ENCODE data around the gene OTULIN. TPM values are rescaled to one million over a fixed set of nuclear protein-coding genes. Genes with fewer than 3 reads are reported as not detected.

Gene OTULIN
- 6.6 and 10.4 TPM in 2 replicates for polyA plus RNA-seq (2012; rRNA removed)
- polyA plus RNA-seq (2012; cell fraction: cytosol; rRNA removed) = 5.0 and 6.9 TPM in 2 replicates
- 6.5 and 8.6 TPM in 2 replicates for polyA plus RNA-seq (2012; cell fraction: nucleus; rRNA removed)

DNA sequence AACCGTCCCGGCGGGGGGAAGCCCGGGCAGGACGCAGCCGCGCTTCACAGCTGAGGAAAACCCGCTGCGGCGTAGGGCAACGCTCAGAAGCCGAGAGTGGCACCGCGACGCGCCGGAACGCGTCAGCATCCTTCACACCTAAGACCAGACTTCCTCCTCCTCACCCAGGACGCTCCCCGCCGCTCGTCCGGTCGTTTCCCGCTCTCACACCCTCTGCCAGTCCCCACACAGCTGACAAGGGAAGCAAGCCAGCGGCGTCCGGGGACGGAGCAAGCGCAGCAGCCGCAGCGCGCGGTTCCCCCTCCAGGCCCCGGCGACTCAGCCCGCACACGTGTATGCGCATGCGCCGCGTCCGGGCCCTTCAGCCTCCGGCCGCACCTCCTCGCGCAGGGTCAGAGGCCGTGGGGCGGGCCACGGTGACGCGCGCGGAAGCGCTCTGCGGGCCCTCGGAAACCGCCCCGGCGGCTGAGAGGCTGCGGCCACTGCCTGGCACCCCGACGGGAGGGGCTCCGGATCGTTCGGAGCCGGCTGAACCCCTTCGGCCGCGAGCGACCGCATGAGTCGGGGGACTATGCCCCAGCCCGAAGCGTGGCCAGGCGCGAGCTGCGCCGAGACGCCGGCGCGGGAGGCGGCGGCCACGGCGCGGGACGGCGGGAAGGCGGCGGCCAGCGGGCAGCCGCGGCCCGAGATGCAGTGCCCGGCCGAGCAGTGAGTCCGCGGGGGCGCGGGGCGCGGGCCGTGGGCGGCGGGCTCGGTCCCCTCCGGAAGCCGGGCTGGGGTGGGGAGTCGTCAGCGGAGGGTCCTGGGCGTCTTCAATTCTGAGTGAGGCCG is at the start of gene OTULIN:
Gene OTULIN, plus strand, starts transcription at position 449 of the 831 bp plus-strand sequence. Its CDS starts 108 bp downstream, at position 557.
- peak within 1 kb of the TSS; percentile 85 to 96 for H3K4me3 ChIP-seq (ENCODE audit: low read depth in 2 of 2, low read length in 1 of 2)
- peak within 1 kb of the TSS; percentile 85 to 94 for H3K27ac ChIP-seq (ENCODE audit: low read depth in 2 of 2, low read length in 1 of 2)
- no peaks in the 10 kb centered on the region for H3K9me2 ChIP-seq
- WGBS (ENCODE audit: low lambda C conversion rate) = 0% methylated on average over 7 of the region's 115 CpGs
- no peaks in the 10 kb centered on the region for H3K9me3 ChIP-seq
- H3F3A ChIP-seq (replicated peaks; ENCODE audit: insufficient read depth) = peaks cover 16% of the 10 kb centered on the region
- peak within 1 kb of the TSS; percentile 91 for H3K4me2 ChIP-seq
- no peaks in the 10 kb centered on the region for H3K27me3 ChIP-seq (ENCODE audit: insufficient read depth)
- peaks cover 59% of the 10 kb centered on the region for H3K79me2 ChIP-seq (ENCODE audit: insufficient read depth)
- H3K4me1 ChIP-seq (ENCODE audit: control insufficient read depth in 1 of 2, insufficient read depth in 2 of 2, low read depth in 1 of 2, low read length in 1 of 2) = peaks cover 19 to 21% of the 10 kb centered on the region in 2 experiments; a peak in 3 of 4 replicates
- peak within 1 kb of the TSS; percentile 69 for H2AFZ ChIP-seq (ENCODE audit: low read depth)
- H3K9ac ChIP-seq = peak within 1 kb of the TSS; percentile 82
- ChIA-PET POLR2A (interaction anchor here (0.9 kb wide), 1 partner anchor 267 kb away, joined by 3 read pairs; no protein-coding TSS in a partner anchor), CTCF (interaction anchor here (1.2 to 1.6 kb wide), 3 partner anchors 16 to 339 kb away, joined by 3 to 9 read pairs (median 3); no protein-coding TSS in a partner anchor)
- H3K36me3 ChIP-seq (replicated peaks in 1 of 2; ENCODE audit: control insufficient read depth in 1 of 2, insufficient read depth in 2 of 2, low read length in 1 of 2) = peaks cover 0 to 6% of the 10 kb centered on the region in 2 experiments
- H4K20me1 ChIP-seq (ENCODE audit: insufficient read depth) = peaks cover 39% of the 10 kb centered on the region
- peak; percentile 100 for DNase-seq
- no peak for TF ChIP-seq RCOR1 (IDR thresholded peaks at IDR 0.05; ENCODE audit: low read length)
- TF ChIP-seq SMC3 (IDR thresholded peaks at IDR 0.05; ENCODE audit: low read depth, low read length) = no peak
- TF ChIP-seq FOXM1 (IDR thresholded peaks at IDR 0.05; ENCODE audit: low read depth) = no peak; the same call in 1 of the 2 replicates
- peak; percentile 66; the same call in 1 of the 2 replicates for TF ChIP-seq MXI1 (IDR thresholded peaks at IDR 0.05; ENCODE audit: low read depth, low read length)
- peak; percentile 89 for TF ChIP-seq POLR2AphosphoS5 (IDR thresholded peaks at IDR 0.05; ENCODE audit: low read depth, low read length)
- no peak for TF ChIP-seq JUND (IDR thresholded peaks at IDR 0.05)
- TF ChIP-seq NFIC (IDR thresholded peaks at IDR 0.05; ENCODE audit: borderline replicate concordance) = peak; percentile 33; the same call in 1 of the 2 replicates
- TF ChIP-seq, protein P1, sequence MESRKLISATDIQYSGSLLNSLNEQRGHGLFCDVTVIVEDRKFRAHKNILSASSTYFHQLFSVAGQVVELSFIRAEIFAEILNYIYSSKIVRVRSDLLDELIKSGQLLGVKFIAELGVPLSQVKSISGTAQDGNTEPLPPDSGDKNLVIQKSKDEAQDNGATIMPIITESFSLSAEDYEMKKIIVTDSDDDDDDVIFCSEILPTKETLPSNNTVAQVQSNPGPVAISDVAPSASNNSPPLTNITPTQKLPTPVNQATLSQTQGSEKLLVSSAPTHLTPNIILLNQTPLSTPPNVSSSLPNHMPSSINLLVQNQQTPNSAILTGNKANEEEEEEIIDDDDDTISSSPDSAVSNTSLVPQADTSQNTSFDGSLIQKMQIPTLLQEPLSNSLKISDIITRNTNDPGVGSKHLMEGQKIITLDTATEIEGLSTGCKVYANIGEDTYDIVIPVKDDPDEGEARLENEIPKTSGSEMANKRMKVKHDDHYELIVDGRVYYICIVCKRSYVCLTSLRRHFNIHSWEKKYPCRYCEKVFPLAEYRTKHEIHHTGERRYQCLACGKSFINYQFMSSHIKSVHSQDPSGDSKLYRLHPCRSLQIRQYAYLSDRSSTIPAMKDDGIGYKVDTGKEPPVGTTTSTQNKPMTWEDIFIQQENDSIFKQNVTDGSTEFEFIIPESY (IDR thresholded peaks at IDR 0.05; ENCODE audit: borderline replicate concordance, low read depth) = no peak
- TF ChIP-seq, protein P2, sequence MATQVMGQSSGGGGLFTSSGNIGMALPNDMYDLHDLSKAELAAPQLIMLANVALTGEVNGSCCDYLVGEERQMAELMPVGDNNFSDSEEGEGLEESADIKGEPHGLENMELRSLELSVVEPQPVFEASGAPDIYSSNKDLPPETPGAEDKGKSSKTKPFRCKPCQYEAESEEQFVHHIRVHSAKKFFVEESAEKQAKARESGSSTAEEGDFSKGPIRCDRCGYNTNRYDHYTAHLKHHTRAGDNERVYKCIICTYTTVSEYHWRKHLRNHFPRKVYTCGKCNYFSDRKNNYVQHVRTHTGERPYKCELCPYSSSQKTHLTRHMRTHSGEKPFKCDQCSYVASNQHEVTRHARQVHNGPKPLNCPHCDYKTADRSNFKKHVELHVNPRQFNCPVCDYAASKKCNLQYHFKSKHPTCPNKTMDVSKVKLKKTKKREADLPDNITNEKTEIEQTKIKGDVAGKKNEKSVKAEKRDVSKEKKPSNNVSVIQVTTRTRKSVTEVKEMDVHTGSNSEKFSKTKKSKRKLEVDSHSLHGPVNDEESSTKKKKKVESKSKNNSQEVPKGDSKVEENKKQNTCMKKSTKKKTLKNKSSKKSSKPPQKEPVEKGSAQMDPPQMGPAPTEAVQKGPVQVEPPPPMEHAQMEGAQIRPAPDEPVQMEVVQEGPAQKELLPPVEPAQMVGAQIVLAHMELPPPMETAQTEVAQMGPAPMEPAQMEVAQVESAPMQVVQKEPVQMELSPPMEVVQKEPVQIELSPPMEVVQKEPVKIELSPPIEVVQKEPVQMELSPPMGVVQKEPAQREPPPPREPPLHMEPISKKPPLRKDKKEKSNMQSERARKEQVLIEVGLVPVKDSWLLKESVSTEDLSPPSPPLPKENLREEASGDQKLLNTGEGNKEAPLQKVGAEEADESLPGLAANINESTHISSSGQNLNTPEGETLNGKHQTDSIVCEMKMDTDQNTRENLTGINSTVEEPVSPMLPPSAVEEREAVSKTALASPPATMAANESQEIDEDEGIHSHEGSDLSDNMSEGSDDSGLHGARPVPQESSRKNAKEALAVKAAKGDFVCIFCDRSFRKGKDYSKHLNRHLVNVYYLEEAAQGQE (IDR thresholded peaks at IDR 0.05; ENCODE audit: low read depth, low read length) = no peak
- no peak for TF ChIP-seq RAD21 (IDR thresholded peaks at IDR 0.05; ENCODE audit: low read length)
- TF ChIP-seq, protein P3, sequence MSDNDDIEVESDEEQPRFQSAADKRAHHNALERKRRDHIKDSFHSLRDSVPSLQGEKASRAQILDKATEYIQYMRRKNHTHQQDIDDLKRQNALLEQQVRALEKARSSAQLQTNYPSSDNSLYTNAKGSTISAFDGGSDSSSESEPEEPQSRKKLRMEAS (IDR thresholded peaks at IDR 0.05; ENCODE audit: low read depth) = peak; percentile 95
- TF ChIP-seq EZH2phosphoT487 (IDR thresholded peaks at IDR 0.05; ENCODE audit: borderline replicate concordance, low read depth) = no peak
- TF ChIP-seq, protein P4, sequence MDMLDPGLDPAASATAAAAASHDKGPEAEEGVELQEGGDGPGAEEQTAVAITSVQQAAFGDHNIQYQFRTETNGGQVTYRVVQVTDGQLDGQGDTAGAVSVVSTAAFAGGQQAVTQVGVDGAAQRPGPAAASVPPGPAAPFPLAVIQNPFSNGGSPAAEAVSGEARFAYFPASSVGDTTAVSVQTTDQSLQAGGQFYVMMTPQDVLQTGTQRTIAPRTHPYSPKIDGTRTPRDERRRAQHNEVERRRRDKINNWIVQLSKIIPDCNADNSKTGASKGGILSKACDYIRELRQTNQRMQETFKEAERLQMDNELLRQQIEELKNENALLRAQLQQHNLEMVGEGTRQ (IDR thresholded peaks at IDR 0.05; ENCODE audit: borderline replicate concordance, low read depth, low read length) = no peak
- TF ChIP-seq NRF1 (IDR thresholded peaks at IDR 0.05; ENCODE audit: low read depth, low read length) = peak; percentile 95
- TF ChIP-seq TCF12 (IDR thresholded peaks at IDR 0.05) = no peak; the same call in 1 of the 2 replicates
- TF ChIP-seq RXRA (IDR thresholded peaks at IDR 0.05; ENCODE audit: borderline replicate concordance, low read depth) = no peak
- no peak for TF ChIP-seq GATA2 (CRISPR knock-in tag; IDR thresholded peaks at IDR 0.05)
- TF ChIP-seq, protein P5, sequence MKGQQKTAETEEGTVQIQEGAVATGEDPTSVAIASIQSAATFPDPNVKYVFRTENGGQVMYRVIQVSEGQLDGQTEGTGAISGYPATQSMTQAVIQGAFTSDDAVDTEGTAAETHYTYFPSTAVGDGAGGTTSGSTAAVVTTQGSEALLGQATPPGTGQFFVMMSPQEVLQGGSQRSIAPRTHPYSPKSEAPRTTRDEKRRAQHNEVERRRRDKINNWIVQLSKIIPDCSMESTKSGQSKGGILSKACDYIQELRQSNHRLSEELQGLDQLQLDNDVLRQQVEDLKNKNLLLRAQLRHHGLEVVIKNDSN (IDR thresholded peaks at IDR 0.05; ENCODE audit: borderline replicate concordance, low read depth) = no peak
- TF ChIP-seq, protein P6, sequence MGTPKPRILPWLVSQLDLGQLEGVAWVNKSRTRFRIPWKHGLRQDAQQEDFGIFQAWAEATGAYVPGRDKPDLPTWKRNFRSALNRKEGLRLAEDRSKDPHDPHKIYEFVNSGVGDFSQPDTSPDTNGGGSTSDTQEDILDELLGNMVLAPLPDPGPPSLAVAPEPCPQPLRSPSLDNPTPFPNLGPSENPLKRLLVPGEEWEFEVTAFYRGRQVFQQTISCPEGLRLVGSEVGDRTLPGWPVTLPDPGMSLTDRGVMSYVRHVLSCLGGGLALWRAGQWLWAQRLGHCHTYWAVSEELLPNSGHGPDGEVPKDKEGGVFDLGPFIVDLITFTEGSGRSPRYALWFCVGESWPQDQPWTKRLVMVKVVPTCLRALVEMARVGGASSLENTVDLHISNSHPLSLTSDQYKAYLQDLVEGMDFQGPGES (IDR thresholded peaks at IDR 0.05; ENCODE audit: low read depth, low read length) = no peak
- TF ChIP-seq FOXJ3 (CRISPR knock-in tag; IDR thresholded peaks at IDR 0.05) = no peak

Data from SK-N-SH (cell line).